Loucy (cell line): Measurements from ENCODE around the gene SLC35F1.

ENCODE experiments used
- EZH2phosphoT487 ChIP-seq: fragments of 200-600 bp; IDR thresholded peaks from 2 replicates; pipeline ENCODE4 v1.6.1; 2018; ENCODE audit warnings: antibody characterized with exemption, mild to moderate bottlenecking, moderate library complexity, borderline replicate concordance
- TF ChIP-seq, protein P1 (sequence below): fragments of 200-600 bp; sonication (generic); conservative IDR thresholded peaks from 2 replicates; pipeline ENCODE4 v1.5.1; 2014; ENCODE audit warnings: mild to moderate bottlenecking, antibody characterized with exemption, low read length

DNA sequence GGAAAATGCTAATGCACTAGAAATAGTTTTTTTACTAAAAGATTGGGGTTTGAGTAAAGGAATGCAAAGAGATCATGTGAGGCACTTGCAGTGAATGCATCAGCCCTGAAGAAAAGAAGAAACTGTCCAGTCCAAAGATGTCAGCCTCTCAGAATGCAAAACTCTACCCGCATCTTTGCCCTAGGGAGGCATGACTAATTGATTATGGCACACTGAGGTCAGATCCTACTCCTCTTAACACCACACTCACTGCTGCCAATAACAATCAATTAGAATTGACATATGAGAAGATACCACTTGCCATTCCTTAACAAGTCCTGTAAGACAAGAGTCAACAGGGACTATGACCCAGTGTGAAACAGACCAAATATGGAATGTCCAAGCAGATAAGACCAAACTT lies 378.7 kb downstream of the SLC35F1 start:
- TF ChIP-seq, protein P1, sequence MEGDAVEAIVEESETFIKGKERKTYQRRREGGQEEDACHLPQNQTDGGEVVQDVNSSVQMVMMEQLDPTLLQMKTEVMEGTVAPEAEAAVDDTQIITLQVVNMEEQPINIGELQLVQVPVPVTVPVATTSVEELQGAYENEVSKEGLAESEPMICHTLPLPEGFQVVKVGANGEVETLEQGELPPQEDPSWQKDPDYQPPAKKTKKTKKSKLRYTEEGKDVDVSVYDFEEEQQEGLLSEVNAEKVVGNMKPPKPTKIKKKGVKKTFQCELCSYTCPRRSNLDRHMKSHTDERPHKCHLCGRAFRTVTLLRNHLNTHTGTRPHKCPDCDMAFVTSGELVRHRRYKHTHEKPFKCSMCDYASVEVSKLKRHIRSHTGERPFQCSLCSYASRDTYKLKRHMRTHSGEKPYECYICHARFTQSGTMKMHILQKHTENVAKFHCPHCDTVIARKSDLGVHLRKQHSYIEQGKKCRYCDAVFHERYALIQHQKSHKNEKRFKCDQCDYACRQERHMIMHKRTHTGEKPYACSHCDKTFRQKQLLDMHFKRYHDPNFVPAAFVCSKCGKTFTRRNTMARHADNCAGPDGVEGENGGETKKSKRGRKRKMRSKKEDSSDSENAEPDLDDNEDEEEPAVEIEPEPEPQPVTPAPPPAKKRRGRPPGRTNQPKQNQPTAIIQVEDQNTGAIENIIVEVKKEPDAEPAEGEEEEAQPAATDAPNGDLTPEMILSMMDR = no peak
- no peak for TF ChIP-seq EZH2phosphoT487
